ENCODE data around the gene ZDHHC11B.
"Not testable (repeated sequence)": the region's sequence is repeated elsewhere in the genome, so short reads cannot be mapped to it uniquely, and the experiment has no call there.

DNA sequence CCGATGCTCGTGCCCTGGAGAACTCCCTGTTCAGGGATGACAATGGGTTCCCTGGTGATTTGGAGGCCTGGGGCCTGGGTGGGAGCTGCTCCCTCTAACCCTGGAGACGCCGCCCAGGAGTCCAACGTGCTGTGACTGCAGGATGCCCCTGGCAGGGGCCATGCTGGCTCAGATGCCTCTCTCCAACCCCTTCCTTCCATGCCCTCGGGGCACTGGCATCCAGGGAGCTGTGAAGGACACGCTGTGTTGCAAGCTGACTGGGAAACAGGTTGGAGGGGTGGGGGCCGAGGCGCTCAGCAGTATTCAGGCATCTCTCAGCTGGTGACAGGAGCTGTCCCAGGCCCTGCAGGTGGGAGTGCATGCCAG lies 9.0 kb downstream of the ZDHHC11B start:
- TF ChIP-seq POLR2A (IDR thresholded peaks at IDR 0.05): not testable (repeated sequence)
- TF ChIP-seq, protein P1, sequence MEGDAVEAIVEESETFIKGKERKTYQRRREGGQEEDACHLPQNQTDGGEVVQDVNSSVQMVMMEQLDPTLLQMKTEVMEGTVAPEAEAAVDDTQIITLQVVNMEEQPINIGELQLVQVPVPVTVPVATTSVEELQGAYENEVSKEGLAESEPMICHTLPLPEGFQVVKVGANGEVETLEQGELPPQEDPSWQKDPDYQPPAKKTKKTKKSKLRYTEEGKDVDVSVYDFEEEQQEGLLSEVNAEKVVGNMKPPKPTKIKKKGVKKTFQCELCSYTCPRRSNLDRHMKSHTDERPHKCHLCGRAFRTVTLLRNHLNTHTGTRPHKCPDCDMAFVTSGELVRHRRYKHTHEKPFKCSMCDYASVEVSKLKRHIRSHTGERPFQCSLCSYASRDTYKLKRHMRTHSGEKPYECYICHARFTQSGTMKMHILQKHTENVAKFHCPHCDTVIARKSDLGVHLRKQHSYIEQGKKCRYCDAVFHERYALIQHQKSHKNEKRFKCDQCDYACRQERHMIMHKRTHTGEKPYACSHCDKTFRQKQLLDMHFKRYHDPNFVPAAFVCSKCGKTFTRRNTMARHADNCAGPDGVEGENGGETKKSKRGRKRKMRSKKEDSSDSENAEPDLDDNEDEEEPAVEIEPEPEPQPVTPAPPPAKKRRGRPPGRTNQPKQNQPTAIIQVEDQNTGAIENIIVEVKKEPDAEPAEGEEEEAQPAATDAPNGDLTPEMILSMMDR (IDR thresholded peaks at IDR 0.05): not testable (repeated sequence)

Data from stomach (tissue), 4 donors.